Activated naive CD8-positive, alpha-beta T cell treated with anti-CD3 and anti-CD28 coated beads for 36 hours (primary cell): ENCODE results near the gene MYBPC1. TPM values are rescaled to one million over a fixed set of nuclear protein-coding genes. Genes with fewer than 3 reads are reported as not detected.

ENCODE experiments used
- DNase-seq: peaks from one replicate; pipeline ENCODE4 v3.0.0; 2021
- H3K27ac Mint-ChIP-seq: one replicate; pipeline ENCODE4 v1.8.0; 2022; ENCODE audit warnings: mild to moderate bottlenecking, moderate library complexity, mixed read lengths
- H3K27me3 Mint-ChIP-seq: one replicate; pipeline ENCODE4 v1.8.0; 2022; ENCODE audit warnings: mild to moderate bottlenecking, mixed read lengths
- H3K36me3 Mint-ChIP-seq: one replicate; pipeline ENCODE4 v1.8.0; 2021; ENCODE audit warnings: mild to moderate bottlenecking, mixed read lengths
- H3K4me1 Mint-ChIP-seq: one replicate; pipeline ENCODE4 v1.8.0; 2021; ENCODE audit warnings: mixed read lengths
- H3K4me3 Mint-ChIP-seq: one replicate; pipeline ENCODE4 v1.8.0; 2022; ENCODE audit warnings: mild to moderate bottlenecking, moderate library complexity, mixed read lengths
- H3K9me3 Mint-ChIP-seq: one replicate; pipeline ENCODE4 v1.8.0; 2022; ENCODE audit warnings: mixed read lengths
- total RNA-seq, 2 experiments: library from RNA; stranded (reverse); gene quantifications; one replicate each; pipeline ENCODE4 v1.2.3, GENCODE V29; 2021

The MYBPC1 gene
- total RNA-seq, 2 experiments from 2014 or later, result not detected

GRCh38 chr12:101616027-101616494 lies 21.3 kb downstream of the MYBPC1 start:
- Mint-ChIP-seq H3K27ac (no peak overlapping the region), H3K36me3 (no peaks in the 10 kb centered on the region), H3K4me3 (no peak overlapping the region), H3K4me1 (peaks cover 15% of the 10 kb centered on the region), H3K27me3 (peaks cover 4% of the 10 kb centered on the region), H3K9me3 (no peaks in the 10 kb centered on the region)
- DNase-seq, result no peak

GRCh38 chr12:101619026-101619786 lies 24.4 kb downstream of the MYBPC1 start:
- H3K4me1 Mint-ChIP-seq, result peaks cover 15% of the 10 kb centered on the region
- no peak for DNase-seq
- no peaks in the 10 kb centered on the region for H3K36me3 Mint-ChIP-seq
- no peak overlapping the region for H3K27ac Mint-ChIP-seq
- H3K4me3 Mint-ChIP-seq, result no peak overlapping the region
- H3K27me3 Mint-ChIP-seq, result peaks cover 9% of the 10 kb centered on the region
- H3K9me3 Mint-ChIP-seq, result no peaks in the 10 kb centered on the region

- H3K36me3 Mint-ChIP-seq, result no peaks in the 10 kb centered on the region
- H3K4me1 Mint-ChIP-seq, result peaks cover 12% of the 10 kb centered on the region
- H3K9me3 Mint-ChIP-seq, result no peaks in the 10 kb centered on the region
- H3K27me3 Mint-ChIP-seq, result peaks cover 9% of the 10 kb centered on the region
- no peak overlapping the region for H3K4me3 Mint-ChIP-seq
- no peak for DNase-seq
- H3K27ac Mint-ChIP-seq, result no peak overlapping the region
These were observed 25.3 kb downstream of the MYBPC1 start for GRCh38 chr12:101619858-101620761.

GRCh38 chr12:101620762-101621133 lies 26.0 kb downstream of the MYBPC1 start:
- no peak overlapping the region for H3K4me3 Mint-ChIP-seq
- H3K9me3 Mint-ChIP-seq, result no peaks in the 10 kb centered on the region
- no peak for DNase-seq
- no peak overlapping the region for H3K27ac Mint-ChIP-seq
- H3K4me1 Mint-ChIP-seq, result peaks cover 10% of the 10 kb centered on the region
- H3K27me3 Mint-ChIP-seq, result peaks cover 9% of the 10 kb centered on the region
- no peaks in the 10 kb centered on the region for H3K36me3 Mint-ChIP-seq

GRCh38 chr12:101628676-101629075 lies 33.9 kb downstream of the MYBPC1 start:
- no peaks in the 10 kb centered on the region for H3K9me3 Mint-ChIP-seq
- peaks cover 2% of the 10 kb centered on the region for H3K4me1 Mint-ChIP-seq
- no peaks in the 10 kb centered on the region for H3K36me3 Mint-ChIP-seq
- no peak overlapping the region for H3K4me3 Mint-ChIP-seq
- DNase-seq, result no peak
- H3K27me3 Mint-ChIP-seq, result no peaks in the 10 kb centered on the region
- H3K27ac Mint-ChIP-seq, result no peak overlapping the region

- H3K27ac Mint-ChIP-seq, result no peak overlapping the region
- H3K27me3 Mint-ChIP-seq, result peaks cover 4% of the 10 kb centered on the region
- H3K9me3 Mint-ChIP-seq, result no peaks in the 10 kb centered on the region
- peaks cover 15% of the 10 kb centered on the region for H3K4me1 Mint-ChIP-seq
- no peaks in the 10 kb centered on the region for H3K36me3 Mint-ChIP-seq
- no peak for DNase-seq
- H3K4me3 Mint-ChIP-seq, result no peak overlapping the region
These were observed 40.0 kb downstream of the MYBPC1 start for GRCh38 chr12:101634724-101635123.

GRCh38 chr12:101637936-101638335 lies 43.2 kb downstream of the MYBPC1 start:
- no peaks in the 10 kb centered on the region for H3K36me3 Mint-ChIP-seq
- no peak overlapping the region for H3K4me3 Mint-ChIP-seq
- H3K27ac Mint-ChIP-seq, result no peak overlapping the region
- H3K27me3 Mint-ChIP-seq, result peaks cover 26% of the 10 kb centered on the region
- no peaks in the 10 kb centered on the region for H3K9me3 Mint-ChIP-seq
- peaks cover 18% of the 10 kb centered on the region for H3K4me1 Mint-ChIP-seq
- DNase-seq, result no peak

GRCh38 chr12:101642115-101643067 lies 47.6 kb downstream of the MYBPC1 start:
- H3K27me3 Mint-ChIP-seq, result peaks cover 37% of the 10 kb centered on the region
- H3K4me3 Mint-ChIP-seq, result peak overlapping the region; percentile 70

GRCh38 chr12:101647711-101648110 lies 52.9 kb downstream of the MYBPC1 start:
- H3K4me1 Mint-ChIP-seq, result no peaks in the 10 kb centered on the region
- H3K4me3 Mint-ChIP-seq, result no peak overlapping the region
- peaks cover 17% of the 10 kb centered on the region for H3K27me3 Mint-ChIP-seq
- no peak for DNase-seq
- no peaks in the 10 kb centered on the region for H3K9me3 Mint-ChIP-seq
- H3K36me3 Mint-ChIP-seq, result no peaks in the 10 kb centered on the region
- H3K27ac Mint-ChIP-seq, result no peak overlapping the region

More at GRCh38 chr12:101642115-101643067, 47.6 kb downstream of the MYBPC1 start:
- Mint-ChIP-seq H3K36me3 (no peaks in the 10 kb centered on the region), H3K9me3 (no peaks in the 10 kb centered on the region), H3K4me1 (peaks cover 3% of the 10 kb centered on the region), H3K27ac (no peak overlapping the region)
- DNase-seq, result peak; percentile 9

- H3K27me3 Mint-ChIP-seq, result peaks cover 16% of the 10 kb centered on the region
- no peaks in the 10 kb centered on the region for H3K9me3 Mint-ChIP-seq
- no peak for DNase-seq
- no peaks in the 10 kb centered on the region for H3K4me1 Mint-ChIP-seq
- H3K36me3 Mint-ChIP-seq, result no peaks in the 10 kb centered on the region
- no peak overlapping the region for H3K4me3 Mint-ChIP-seq
- no peak overlapping the region for H3K27ac Mint-ChIP-seq
These were observed 53.4 kb downstream of the MYBPC1 start for GRCh38 chr12:101648195-101648594.

- no peak for DNase-seq
- no peak overlapping the region for H3K27ac Mint-ChIP-seq
- no peaks in the 10 kb centered on the region for H3K4me1 Mint-ChIP-seq
- H3K36me3 Mint-ChIP-seq, result no peaks in the 10 kb centered on the region
- H3K4me3 Mint-ChIP-seq, result no peak overlapping the region
- peaks cover 11% of the 10 kb centered on the region for H3K27me3 Mint-ChIP-seq
- H3K9me3 Mint-ChIP-seq, result no peaks in the 10 kb centered on the region
These were observed 55.8 kb downstream of the MYBPC1 start for GRCh38 chr12:101650346-101651117.

GRCh38 chr12:101653030-101653429 lies 58.3 kb downstream of the MYBPC1 start:
- Mint-ChIP-seq H3K4me3 (no peak overlapping the region), H3K4me1 (no peaks in the 10 kb centered on the region), H3K36me3 (no peaks in the 10 kb centered on the region), H3K27me3 (peaks cover 11% of the 10 kb centered on the region), H3K9me3 (no peaks in the 10 kb centered on the region), H3K27ac (no peak overlapping the region)
- DNase-seq, result no peak

- Mint-ChIP-seq H3K27ac (no peak overlapping the region), H3K9me3 (no peaks in the 10 kb centered on the region), H3K4me1 (no peaks in the 10 kb centered on the region), H3K4me3 (no peak overlapping the region), H3K27me3 (peaks cover 11% of the 10 kb centered on the region), H3K36me3 (no peaks in the 10 kb centered on the region)
- DNase-seq, result no peak
These were observed 58.7 kb downstream of the MYBPC1 start for GRCh38 chr12:101653503-101653902.

- Mint-ChIP-seq H3K36me3 (no peaks in the 10 kb centered on the region), H3K9me3 (no peaks in the 10 kb centered on the region), H3K4me1 (no peaks in the 10 kb centered on the region), H3K27ac (no peak overlapping the region), H3K4me3 (no peak overlapping the region), H3K27me3 (peaks cover 11% of the 10 kb centered on the region)
- DNase-seq, result no peak
These were observed 59.7 kb downstream of the MYBPC1 start for GRCh38 chr12:101654442-101654841.
